HG02759 (cell line): ENCODE results near the gene ACTG1.

ENCODE experiments used
- ATAC-seq: cut with Tn5 transposase; IDR thresholded peaks from one replicate; pipeline ENCODE4 v1.9.1; 2021; ENCODE audit warnings: mild to moderate bottlenecking, moderate library complexity; ENCODE audit not compliant: unreplicated experiment

Gene ACTG1

DNA sequence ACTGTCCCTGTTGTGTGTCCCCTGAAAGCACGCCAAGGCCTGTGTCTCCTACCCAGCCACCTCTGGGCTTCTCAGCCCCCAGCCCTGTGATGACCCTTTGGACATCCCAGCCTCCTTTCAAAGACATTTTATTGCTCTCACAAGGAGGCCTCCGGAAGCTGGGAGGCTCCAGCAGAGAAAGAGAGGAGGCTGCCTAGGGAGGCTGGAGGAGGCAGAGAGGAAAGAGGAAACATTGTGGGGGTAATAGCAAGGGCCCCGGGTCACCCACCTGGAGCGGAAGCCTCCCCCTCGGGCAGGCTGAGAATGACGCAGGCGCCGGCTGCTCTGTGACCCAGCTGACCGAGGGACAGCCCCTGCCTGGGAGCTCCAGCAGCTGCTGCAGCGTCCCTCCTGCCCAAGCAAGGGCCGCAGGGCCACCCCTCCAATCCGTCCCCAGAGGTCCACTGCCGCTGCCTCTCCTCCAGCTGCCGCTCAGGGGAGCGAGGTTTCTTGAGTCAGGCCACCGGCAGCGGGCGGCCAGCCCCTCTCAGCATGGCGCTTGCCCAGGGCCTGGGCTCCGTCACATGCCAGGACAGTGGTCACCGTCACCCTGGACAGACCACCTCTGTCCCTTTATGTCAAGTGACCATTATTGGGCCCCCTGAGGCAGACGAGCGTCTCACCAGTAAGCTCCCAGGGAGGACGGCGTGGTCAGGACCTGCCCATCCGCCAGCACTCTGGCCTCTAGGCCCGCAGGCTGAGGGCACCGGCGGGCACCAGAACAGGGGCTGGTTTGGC lies 29.3 kb downstream of the ACTG1 start:
- no peak for ATAC-seq

- no peak for ATAC-seq
Measured at GRCh38 chr17:81482673-81483072, 29.9 kb downstream of the ACTG1 start.

GRCh38 chr17:81481815-81482505 lies 30.6 kb downstream of the ACTG1 start:
- ATAC-seq = no peak

DNA sequence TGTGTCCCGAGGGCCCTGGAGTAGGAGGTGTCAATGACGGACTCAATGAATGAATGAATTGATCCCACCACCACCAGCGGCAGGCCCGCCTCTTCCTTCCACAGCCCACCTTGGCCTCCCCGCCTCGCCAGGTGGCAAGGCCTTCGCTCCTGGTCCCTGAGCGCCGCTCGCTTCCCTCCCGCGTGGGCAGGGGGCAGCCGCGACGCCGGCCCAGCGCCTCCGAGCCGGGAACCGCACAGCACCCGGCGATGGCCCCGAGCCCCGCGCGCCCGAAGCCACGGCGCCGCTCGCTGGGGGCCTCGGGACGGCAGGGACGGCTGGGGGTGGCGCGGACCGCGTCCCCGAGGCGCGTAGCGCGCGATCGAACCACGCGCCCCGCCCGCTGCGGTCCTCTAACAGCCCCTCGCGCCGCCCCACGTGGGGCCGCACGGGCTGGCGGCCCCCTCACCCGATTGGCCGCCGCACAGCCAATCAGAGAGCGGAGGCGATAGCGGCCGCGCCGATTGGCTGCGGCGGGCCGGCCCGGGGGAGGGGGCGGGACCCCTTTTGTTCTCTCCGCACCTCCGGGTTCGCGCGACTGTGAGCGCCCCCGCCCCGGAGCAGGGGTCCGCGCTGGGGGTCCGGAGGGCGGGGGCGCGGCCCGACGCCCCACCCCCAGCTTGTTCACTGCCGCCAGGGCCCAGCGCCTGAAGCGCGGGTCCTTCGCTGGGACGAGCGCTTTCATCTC lies 31.4 kb downstream of the ACTG1 start:
- no peak for ATAC-seq

- ATAC-seq = no peak
Measured at GRCh38 chr17:81480140-81481072, 32.2 kb downstream of the ACTG1 start.

DNA sequence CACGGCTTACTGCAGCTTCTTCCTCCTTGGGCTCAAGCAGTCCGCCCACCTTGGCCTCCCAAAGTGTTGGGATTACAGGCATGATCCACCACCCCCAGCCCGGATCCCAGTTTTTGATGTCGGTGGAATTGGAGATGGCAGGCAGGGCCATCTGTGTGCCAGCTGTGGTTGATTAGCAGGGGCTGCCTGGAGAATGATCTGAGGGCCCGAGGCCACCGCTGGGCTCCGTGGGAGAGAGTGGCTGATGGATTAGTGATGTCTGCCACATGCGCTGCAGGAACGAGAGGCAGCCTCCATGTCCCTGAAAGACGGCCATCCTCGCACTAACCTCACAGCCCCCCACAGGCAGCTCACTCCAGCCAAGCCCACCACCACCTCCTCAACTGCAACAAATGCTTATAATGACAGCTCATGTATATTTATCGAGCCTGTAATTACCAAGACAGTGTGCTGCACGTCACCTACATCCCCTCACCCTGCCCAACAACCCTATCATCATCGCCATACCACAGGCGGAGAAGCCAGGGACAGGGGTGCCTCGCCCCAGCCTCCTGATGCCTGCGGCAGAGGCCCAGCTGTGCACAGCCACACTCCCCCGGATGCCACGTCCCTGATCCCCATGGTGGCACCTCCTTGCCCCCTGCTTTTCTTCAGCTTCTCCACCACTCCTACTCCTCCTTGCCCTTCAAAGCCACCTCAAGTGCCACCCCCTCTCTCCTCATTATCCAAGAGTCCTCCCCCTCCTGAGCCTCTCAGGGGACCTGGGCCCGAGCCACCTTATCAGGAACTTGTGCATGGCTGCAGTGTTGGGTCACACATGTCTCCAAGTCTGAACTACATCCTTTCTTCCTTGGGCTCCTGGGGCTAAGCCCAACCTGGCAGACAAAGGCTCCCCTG lies 33.2 kb downstream of the ACTG1 start:
- ATAC-seq = no peak

DNA sequence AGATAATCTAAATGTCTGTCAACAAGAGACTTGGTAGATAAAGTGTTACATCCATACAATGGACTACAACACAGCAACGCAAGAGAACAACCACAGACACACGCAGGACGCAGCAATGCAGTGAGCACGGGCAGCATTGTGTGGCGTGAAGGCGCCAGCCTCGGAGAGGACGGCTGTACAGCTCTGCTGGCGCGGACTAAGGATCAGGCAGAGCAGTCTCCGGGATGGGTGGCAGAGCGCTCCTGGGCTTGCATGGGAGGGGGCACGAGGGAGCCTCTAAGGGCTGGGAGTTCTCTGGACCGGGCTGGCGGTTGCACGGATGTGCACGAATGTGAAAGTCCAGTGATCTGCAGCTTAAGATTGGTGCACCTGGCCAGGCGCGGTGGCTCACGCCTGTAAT lies 34.5 kb downstream of the ACTG1 start:
- ATAC-seq = no peak

GRCh38 chr17:81477173-81477572 lies 35.4 kb downstream of the ACTG1 start:
- ATAC-seq = no peak

DNA sequence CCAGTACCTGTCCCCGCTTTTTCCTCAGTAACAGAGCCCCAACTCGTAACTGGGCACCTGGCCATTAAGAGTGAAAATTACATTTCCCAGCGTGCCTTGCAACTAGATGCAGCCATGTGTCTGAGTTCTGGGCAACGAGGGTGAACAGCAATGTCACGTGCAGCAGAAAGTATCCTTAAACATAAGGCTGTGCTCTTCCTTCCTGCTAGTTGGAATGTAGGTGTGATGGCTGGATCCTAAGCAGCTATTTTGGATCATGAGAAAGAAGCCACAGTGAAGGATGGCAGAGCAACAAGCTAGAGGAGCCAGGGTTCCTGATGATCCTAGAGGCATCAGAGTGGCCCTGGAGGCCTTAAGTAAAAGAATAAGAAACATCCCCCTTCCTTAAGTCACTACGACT lies 36.0 kb downstream of the ACTG1 start:
- ATAC-seq = no peak

DNA sequence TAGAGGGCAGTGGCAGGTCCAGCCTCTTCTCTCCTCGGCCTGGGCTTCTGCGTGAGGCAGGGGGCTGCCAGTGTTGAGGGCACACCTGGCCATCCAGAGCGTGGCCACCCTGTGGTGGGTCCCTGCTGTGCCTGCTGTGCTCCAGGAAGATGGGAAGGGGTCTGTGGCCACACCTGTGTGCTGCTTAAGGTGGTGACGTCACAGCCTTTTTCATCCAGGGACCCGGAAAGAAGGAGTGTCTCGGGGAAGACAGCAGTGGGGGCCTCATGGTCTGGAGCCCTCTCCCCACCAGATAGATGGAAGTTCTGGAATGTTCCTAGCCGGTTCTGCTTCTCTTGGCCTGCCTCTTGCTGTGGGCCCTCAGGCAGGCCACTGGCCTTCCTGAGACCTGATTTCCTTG lies 36.5 kb downstream of the ACTG1 start:
- no peak for ATAC-seq

DNA sequence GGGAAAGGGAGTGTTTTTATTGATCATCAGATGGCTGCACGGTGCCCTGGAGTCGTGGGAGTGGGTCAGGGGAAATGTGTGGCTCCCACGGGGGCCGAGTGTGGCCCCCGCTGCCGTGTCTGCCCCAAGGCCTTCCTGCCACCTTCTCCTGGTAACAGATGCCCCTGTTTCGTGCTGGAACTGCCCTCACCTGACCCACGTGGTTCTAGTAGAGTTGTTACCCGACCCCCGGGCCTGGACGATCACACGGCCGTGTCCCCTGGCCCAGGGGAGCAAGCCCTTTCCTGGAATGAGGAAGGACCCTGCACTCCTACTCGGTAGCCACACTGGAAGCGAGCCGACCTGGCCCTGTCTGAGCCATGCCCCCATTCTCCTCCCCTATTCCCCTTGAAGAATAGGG lies 37.6 kb downstream of the ACTG1 start:
- ATAC-seq = no peak

- ATAC-seq = no peak
Measured at GRCh38 chr17:81473019-81473418, 39.6 kb downstream of the ACTG1 start.

DNA sequence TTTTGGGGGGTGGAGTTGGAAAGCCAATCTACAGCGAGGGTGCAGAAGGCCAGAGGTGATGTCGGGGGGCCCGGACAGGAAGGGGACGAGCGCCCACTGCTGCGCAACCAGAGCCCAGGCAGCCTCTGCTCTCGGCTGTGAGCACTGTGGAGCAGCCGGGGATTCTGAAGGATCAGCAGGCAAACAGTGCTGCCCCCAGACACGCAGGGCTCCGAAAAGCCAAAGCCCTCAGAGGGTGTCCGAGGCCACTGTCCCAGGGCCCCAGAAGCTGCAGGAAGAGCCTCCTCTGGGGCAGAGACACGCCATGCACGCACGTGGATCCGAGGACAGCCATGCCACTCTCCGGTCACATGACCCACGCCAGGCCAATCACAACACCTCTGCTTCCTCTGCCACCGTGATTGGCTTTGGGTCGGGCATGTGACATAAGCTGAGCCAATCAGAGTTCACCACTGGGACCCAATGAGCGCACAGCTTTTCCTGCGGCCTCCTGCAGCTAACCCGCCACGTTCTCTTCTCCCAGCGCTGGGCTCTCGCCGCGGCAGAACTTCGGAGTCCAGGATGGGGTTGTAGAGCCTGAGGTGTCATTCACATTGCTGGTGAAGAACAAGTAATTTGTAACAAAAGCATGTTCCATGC lies 40.7 kb downstream of the ACTG1 start:
- ATAC-seq = no peak

DNA sequence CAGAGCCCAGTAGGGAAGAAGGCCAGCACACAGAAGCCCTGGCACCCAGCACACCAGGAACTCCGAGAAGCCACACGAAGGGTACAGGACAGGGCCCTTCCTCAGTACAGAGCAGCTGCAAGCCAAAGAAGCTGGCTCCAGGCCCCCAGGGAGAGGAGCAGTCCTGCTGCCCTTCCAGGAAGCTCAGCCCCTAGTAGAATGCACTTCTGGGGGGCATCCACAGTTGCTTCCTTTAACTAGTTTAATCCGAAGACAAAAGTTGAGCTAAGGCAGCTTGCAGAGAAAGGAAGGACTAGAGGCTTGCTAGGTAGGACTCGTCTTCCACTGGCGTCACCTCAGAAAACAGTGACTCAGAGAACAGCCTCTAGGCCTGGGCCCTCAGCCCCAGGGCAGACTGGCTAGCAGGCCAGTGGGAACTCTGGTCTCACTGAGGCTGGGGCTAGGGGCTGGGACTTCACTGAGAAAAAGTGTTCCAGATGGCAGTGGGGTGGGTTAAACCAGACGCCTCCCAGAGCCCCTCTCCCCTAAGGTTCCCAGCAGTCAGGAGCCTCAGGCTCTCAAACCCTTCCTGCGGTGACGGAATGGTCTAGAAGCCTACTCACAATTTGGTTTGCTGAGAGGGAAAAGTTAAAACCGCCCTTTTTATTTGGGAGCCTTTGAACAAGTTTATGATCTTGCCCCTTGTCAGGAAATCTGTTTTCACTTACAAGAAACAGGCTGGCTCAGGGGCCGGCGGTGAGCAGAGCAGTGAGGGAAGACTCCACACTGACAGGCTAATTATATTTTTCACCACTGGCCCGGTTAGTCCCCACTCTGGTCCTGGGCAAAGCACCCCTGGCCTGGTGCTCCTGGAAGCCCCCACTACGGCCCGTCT lies 41.4 kb downstream of the ACTG1 start:
- no peak for ATAC-seq

DNA sequence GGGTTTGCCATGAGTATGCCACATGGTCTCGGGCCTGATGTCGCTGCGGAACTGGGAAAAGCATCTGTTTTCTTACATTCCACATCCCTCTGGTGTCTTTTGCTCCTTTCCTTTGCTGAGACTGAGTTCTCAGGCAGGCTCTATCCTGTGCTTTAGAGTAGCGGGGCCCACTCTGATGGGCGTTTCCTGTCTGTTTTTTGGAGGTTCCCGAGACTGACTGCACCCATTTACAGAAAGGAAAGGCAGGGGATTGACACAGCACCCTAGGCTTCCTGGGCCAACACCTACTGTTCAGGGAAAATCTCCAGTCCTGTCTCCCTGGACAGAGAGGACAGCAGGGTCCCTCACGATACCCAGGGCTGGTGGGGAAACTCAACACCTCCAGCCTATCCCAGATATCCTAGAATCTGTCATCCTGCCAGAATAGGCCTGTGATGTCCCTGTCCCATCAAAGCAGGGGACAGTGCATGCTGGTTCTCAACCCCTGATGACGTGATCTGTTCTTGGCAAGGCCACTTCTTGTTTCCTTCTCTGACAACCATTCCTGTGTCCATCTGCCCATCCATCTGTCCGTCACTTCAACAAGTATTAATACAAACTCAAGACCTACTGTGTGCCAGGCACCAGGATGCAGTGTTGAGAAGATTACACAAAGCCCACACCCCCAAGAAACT lies 42.2 kb downstream of the ACTG1 start:
- ATAC-seq = no peak

GRCh38 chr17:81469266-81469665 lies 43.3 kb downstream of the ACTG1 start:
- no peak for ATAC-seq

DNA sequence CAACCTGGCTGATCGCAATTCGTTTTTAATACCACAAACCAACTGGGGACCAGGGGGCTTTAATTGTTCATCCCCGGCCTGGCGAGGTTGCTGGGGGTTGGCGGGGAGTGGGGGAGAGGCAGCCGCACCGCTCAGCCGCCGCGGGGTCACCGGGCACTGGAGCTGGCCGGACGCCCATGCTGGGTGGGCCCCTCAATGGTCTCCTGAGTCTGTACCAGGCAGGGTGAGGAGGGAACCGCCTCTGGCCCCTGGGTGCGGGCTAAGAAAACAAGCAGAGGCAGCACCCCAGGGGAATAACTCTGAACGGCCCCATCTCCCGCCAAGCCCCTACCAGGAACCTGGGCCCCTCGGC lies 43.9 kb downstream of the ACTG1 start:
- ATAC-seq = no peak
